ENCODE measurements around the gene SLC7A4. TPM values are rescaled to one million over a fixed set of nuclear protein-coding genes. Genes with fewer than 3 reads are reported as not detected.

The SLC7A4 gene
- total RNA-seq, 1 donor from 2014 or later, result not detected

- no peak overlapping the region for H3K9ac ChIP-seq
- peaks cover 4% of the 10 kb centered on the region for H3K27me3 Mint-ChIP-seq (ENCODE audit: insufficient read depth, low read depth)
Measured at GRCh38 chr22:21015466-21016006, 16.8 kb downstream of the SLC7A4 start.

GRCh38 chr22:21014726-21015465, 17.5 kb downstream of the SLC7A4 start, which contains the start of gene P2RX6:
TSS of gene P2RX6 (plus strand) at chr22:21015165. CDS start at chr22:21015175, 10 bp downstream.
- peaks cover 4% of the 10 kb centered on the region for H3K27me3 Mint-ChIP-seq (ENCODE audit: insufficient read depth, low read depth)
- H3K9me3 Mint-ChIP-seq, result no peaks in the 10 kb centered on the region
- H3K4me3 ChIP-seq, result peak within 1 kb of the TSS; percentile 64
- TF ChIP-seq CTCF (IDR thresholded peaks at IDR 0.05) (no peak), EZH2 (IDR thresholded peaks at IDR 0.05) (no peak), EZH2phosphoT487 (IDR thresholded peaks at IDR 0.05) (no peak)
- no peaks in the 10 kb centered on the region for H3K36me3 ChIP-seq
- H2AFZ ChIP-seq (replicated peaks), result peak within 1 kb of the TSS; percentile 77
- peak; percentile 59 for DNase-seq (ENCODE audit: low spot score)
- H3K79me2 ChIP-seq (ENCODE audit: low read depth), result no peaks in the 10 kb centered on the region
- peaks cover 5% of the 10 kb centered on the region for H3K36me3 Mint-ChIP-seq
- peak within 1 kb of the TSS; percentile 96 for H3K4me3 Mint-ChIP-seq
- peak within 1 kb of the TSS; percentile 99 for H3K27ac Mint-ChIP-seq
- H3K9ac ChIP-seq, result no peak within 1 kb of the TSS
- H3K4me1 ChIP-seq, result peaks cover 23% of the 10 kb centered on the region
- no peaks in the 10 kb centered on the region for H3K9me3 ChIP-seq (ENCODE audit: low read depth)
- H3F3A ChIP-seq (ENCODE audit: low read depth), result peaks cover 26% of the 10 kb centered on the region
- H3K27me3 ChIP-seq, result no peaks in the 10 kb centered on the region
- no peak within 1 kb of the TSS for H3K27ac ChIP-seq
- H3K4me1 Mint-ChIP-seq, result peaks cover 60% of the 10 kb centered on the region
- H4K20me1 ChIP-seq (ENCODE audit: low read depth), result peaks cover 5% of the 10 kb centered on the region
- peak within 1 kb of the TSS; percentile 89 for H3K4me2 ChIP-seq

More at GRCh38 chr22:21015466-21016006, 16.8 kb downstream of the SLC7A4 start:
- Histone ChIP-seq H3F3A (ENCODE audit: low read depth) (peaks cover 21% of the 10 kb centered on the region), H3K4me3 (no peak overlapping the region), H3K4me2 (peak overlapping the region; percentile 68), H4K20me1 (ENCODE audit: low read depth) (no peaks in the 10 kb centered on the region), H3K4me1 (peaks cover 23% of the 10 kb centered on the region), H3K79me2 (ENCODE audit: low read depth) (no peaks in the 10 kb centered on the region), H2AFZ (replicated peaks) (no peak overlapping the region), H3K27ac (no peak overlapping the region), H3K9me3 (ENCODE audit: low read depth) (no peaks in the 10 kb centered on the region), H3K36me3 (no peaks in the 10 kb centered on the region), H3K27me3 (no peaks in the 10 kb centered on the region)
- DNase-seq (ENCODE audit: low spot score), result no peak
- no peaks in the 10 kb centered on the region for H3K9me3 Mint-ChIP-seq
- H3K27ac Mint-ChIP-seq, result peak overlapping the region; percentile 99
- peaks cover 63% of the 10 kb centered on the region for H3K4me1 Mint-ChIP-seq
- peak overlapping the region; percentile 96 for H3K4me3 Mint-ChIP-seq
- TF ChIP-seq EZH2 (IDR thresholded peaks at IDR 0.05) (no peak), EZH2phosphoT487 (IDR thresholded peaks at IDR 0.05) (no peak), CTCF (IDR thresholded peaks at IDR 0.05) (no peak)
- peaks cover 5% of the 10 kb centered on the region for H3K36me3 Mint-ChIP-seq

- Histone ChIP-seq H3K9ac (no peak overlapping the region), H2AFZ (replicated peaks) (peak overlapping the region; percentile 77), H3K27ac (no peak overlapping the region), H3K4me2 (peak overlapping the region; percentile 89), H3K79me2 (ENCODE audit: low read depth) (no peaks in the 10 kb centered on the region), H3K9me3 (ENCODE audit: low read depth) (no peaks in the 10 kb centered on the region), H4K20me1 (ENCODE audit: low read depth) (peaks cover 11% of the 10 kb centered on the region), H3K27me3 (no peaks in the 10 kb centered on the region), H3K36me3 (no peaks in the 10 kb centered on the region), H3K4me1 (peaks cover 23% of the 10 kb centered on the region), H3K4me3 (peak overlapping the region; percentile 64), H3F3A (ENCODE audit: low read depth) (peaks cover 28% of the 10 kb centered on the region)
- peak overlapping the region; percentile 99 for H3K27ac Mint-ChIP-seq
- H3K4me3 Mint-ChIP-seq, result peak overlapping the region; percentile 96
- peaks cover 4% of the 10 kb centered on the region for H3K27me3 Mint-ChIP-seq (ENCODE audit: insufficient read depth, low read depth)
- H3K9me3 Mint-ChIP-seq, result no peaks in the 10 kb centered on the region
- peaks cover 65% of the 10 kb centered on the region for H3K4me1 Mint-ChIP-seq
- no peak for TF ChIP-seq CTCF (IDR thresholded peaks at IDR 0.05)
- TF ChIP-seq EZH2 (IDR thresholded peaks at IDR 0.05), result no peak
- TF ChIP-seq EZH2phosphoT487 (IDR thresholded peaks at IDR 0.05), result no peak
- DNase-seq (ENCODE audit: low spot score), result peak; percentile 99
- H3K36me3 Mint-ChIP-seq, result peaks cover 11% of the 10 kb centered on the region
Measured at GRCh38 chr22:21014202-21014725, 18.1 kb downstream of the SLC7A4 start.

Measured in neural progenitor cell (in vitro differentiated cells).